H1 (cell line): ENCODE measurements around the gene MACROD2.

Experiments
- ATF2 ChIP-seq: IDR thresholded peaks from 2 replicates; pipeline ENCODE4 v1.6.1; 2012; ENCODE audit warnings: low read length, inconsistent platforms
- CTCF ChIP-seq, 3 experiments: IDR thresholded peaks; 1 replicate in 2 of 3; 2 replicates in 1 of 3; pipeline versions ENCODE4 v1.5.1 to v1.6.1; 2011; ENCODE audit warnings: low read length in 3 of 3, mild to moderate bottlenecking in 3 of 3, inconsistent platforms in 2 of 3, low read depth in 1 of 3, moderate library complexity in 1 of 3; ENCODE audit not compliant: insufficient read depth in 1 of 3; ENCODE audit errors: control extremely low read depth in 1 of 3
- EGR1 ChIP-seq: IDR thresholded peaks from 2 replicates; pipeline ENCODE4 v1.6.1; 2011; ENCODE audit warnings: low read depth, low read length, borderline replicate concordance
- EP300 ChIP-seq, 2 experiments: IDR thresholded peaks; 1 replicate in 1 of 2; 2 replicates in 1 of 2; pipeline ENCODE4 v1.6.1; 2011 to 2012; ENCODE audit warnings: low read depth in 2 of 2, low read length in 2 of 2, mild to moderate bottlenecking in 2 of 2, borderline replicate concordance in 1 of 2, inconsistent platforms in 1 of 2, moderate library complexity in 1 of 2
- GABPA ChIP-seq: IDR thresholded peaks from 2 replicates; pipeline ENCODE4 v1.6.1; 2011; ENCODE audit warnings: mild to moderate bottlenecking, low read length, moderate library complexity, borderline replicate concordance; ENCODE audit not compliant: insufficient read depth
- HDAC6 ChIP-seq: IDR thresholded peaks from one replicate; pipeline ENCODE4 v1.7.1; 2012; ENCODE audit warnings: low read depth, mild to moderate bottlenecking, inconsistent platforms, low read length, moderate library complexity
- JUND ChIP-seq: IDR thresholded peaks from 2 replicates; pipeline ENCODE4 v1.6.1; 2011; ENCODE audit warnings: mild to moderate bottlenecking, improper control_type of control experiment, low read length
- POLR2AphosphoS5 ChIP-seq: IDR thresholded peaks from 2 replicates; pipeline ENCODE4 v1.6.1; 2011; ENCODE audit warnings: low read depth, low read length
- TAF1 ChIP-seq: IDR thresholded peaks from 2 replicates; pipeline ENCODE4 v1.6.1; 2011; ENCODE audit warnings: mild to moderate bottlenecking, low read depth, low read length
- USF2 ChIP-seq: IDR thresholded peaks from 2 replicates; pipeline ENCODE4 v1.6.1; 2011; ENCODE audit warnings: low read length, improper control_type of control experiment
- YY1 ChIP-seq: IDR thresholded peaks from 2 replicates; pipeline ENCODE4 v1.6.1; 2011; ENCODE audit warnings: low read depth, mild to moderate bottlenecking, low read length

- TF ChIP-seq CTCF (IDR thresholded peaks at IDR 0.05; ENCODE audit: control extremely low read depth in 1 of 3, insufficient read depth in 1 of 3, low read depth in 1 of 3, low read length in 3 of 3) (no peak), GABPA (no peak), USF2 (no peak), ATF2 (no peak), POLR2AphosphoS5 (no peak), TAF1 (no peak), EP300 (IDR thresholded peaks at IDR 0.05; ENCODE audit: borderline replicate concordance in 1 of 2, low read depth in 2 of 2, low read length in 2 of 2) (no peak), EGR1 (no peak), JUND (no peak), YY1 (no peak), HDAC6 (no peak)
Measured at GRCh38 chr20:14415467-14415866, 420.2 kb downstream of the MACROD2 start.
